Measurements from ENCODE around the gene PPP2R2B.

- TF ChIP-seq, protein P1, sequence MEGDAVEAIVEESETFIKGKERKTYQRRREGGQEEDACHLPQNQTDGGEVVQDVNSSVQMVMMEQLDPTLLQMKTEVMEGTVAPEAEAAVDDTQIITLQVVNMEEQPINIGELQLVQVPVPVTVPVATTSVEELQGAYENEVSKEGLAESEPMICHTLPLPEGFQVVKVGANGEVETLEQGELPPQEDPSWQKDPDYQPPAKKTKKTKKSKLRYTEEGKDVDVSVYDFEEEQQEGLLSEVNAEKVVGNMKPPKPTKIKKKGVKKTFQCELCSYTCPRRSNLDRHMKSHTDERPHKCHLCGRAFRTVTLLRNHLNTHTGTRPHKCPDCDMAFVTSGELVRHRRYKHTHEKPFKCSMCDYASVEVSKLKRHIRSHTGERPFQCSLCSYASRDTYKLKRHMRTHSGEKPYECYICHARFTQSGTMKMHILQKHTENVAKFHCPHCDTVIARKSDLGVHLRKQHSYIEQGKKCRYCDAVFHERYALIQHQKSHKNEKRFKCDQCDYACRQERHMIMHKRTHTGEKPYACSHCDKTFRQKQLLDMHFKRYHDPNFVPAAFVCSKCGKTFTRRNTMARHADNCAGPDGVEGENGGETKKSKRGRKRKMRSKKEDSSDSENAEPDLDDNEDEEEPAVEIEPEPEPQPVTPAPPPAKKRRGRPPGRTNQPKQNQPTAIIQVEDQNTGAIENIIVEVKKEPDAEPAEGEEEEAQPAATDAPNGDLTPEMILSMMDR (conservative IDR thresholded peaks at IDR 0.05; ENCODE audit: low read depth, low read length): no peak
- TF ChIP-seq CEBPB (IDR thresholded peaks at IDR 0.05; ENCODE audit: low read depth, low read length) (no peak), SMC3 (IDR thresholded peaks at IDR 0.05; ENCODE audit: low read depth, low read length) (no peak), MAFK (IDR thresholded peaks at IDR 0.05; ENCODE audit: low read depth, low read length) (no peak), CHD1 (IDR thresholded peaks at IDR 0.05; ENCODE audit: low read depth, low read length) (no peak), POLR2A (IDR thresholded peaks at IDR 0.05; ENCODE audit: low read depth, low read length) (no peak), MXI1 (IDR thresholded peaks at IDR 0.05; ENCODE audit: borderline replicate concordance, low read depth, low read length) (no peak), USF2 (IDR thresholded peaks at IDR 0.05; ENCODE audit: low read depth, low read length) (no peak), RAD21 (IDR thresholded peaks at IDR 0.05; ENCODE audit: low read length) (no peak), BHLHE40 (IDR thresholded peaks at IDR 0.05; ENCODE audit: low read depth, low read length) (no peak)
Measured at GRCh38 chr5:146888351-146888978, 9.9 kb upstream of the PPP2R2B start.
